HG02885 (cell line): ENCODE results near the gene C20orf202.
"Not testable (repeated sequence)": the region's sequence is repeated elsewhere in the genome, so short reads cannot be mapped to it uniquely, and the experiment has no call there.

Experiments used
- ATAC-seq: cut with Tn5 transposase; IDR thresholded peaks from one replicate; pipeline ENCODE4 v1.9.1; 2021; ENCODE audit warnings: mild to moderate bottlenecking; ENCODE audit not compliant: unreplicated experiment, poor library complexity

The C20orf202 gene

DNA sequence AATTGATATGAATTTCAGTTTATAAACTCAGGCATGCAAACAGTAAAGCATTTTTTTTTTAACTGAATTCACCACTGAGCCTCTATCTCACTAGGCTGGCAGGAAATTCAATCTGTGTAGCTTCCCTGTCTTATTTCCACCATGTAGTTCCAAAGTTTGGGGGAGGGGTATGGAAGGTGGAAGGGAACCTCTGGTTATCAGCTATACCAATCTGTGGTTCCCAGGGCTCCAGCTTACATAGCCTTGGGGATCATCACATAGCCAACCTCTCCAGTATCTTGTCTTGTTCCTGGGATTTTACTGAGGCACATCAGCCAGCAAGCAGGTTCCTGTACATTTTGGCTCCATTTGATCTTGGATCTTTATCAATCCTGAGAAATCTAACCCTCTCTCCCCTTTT lies 38.2 kb downstream of the C20orf202 start:
- no peak for ATAC-seq

DNA sequence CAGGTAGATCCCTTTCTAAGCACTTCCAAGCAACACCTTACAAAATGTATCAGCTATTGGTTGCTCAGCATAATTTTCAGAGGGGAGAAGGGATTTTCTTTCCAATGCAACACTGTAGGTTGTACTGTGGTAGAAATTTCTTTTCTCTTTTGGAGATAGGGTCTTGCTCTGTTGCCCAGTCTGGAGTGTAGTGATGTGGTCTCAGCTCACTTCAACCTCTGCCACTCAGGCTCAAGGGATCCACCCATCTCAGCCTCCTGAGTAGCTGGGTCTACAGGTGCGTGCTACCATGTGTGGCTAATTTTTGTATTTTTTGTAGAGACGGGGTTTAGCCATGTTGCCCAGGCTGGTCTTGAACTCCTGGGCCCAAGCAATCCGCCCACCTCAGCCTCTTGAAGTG lies 38.8 kb downstream of the C20orf202 start:
- ATAC-seq: no peak

DNA sequence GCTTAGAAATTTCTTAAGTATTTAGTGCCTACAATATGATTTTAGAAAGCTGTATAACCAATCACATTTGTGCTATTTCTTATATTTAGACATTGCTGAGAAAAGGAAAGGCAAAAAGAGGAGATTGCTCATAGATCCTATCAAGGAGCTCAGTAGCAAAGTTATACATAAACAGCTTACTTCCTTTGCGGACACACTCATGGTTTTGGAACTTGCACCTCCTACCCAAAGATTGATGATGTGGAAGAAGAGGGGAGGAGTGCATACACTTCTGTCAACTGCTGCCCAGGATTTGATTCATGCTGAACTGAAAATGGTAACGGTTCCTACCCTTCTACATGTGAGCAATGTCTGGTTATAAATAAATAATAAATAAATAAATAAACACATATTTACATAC lies 39.3 kb downstream of the C20orf202 start:
- ATAC-seq: no peak

DNA sequence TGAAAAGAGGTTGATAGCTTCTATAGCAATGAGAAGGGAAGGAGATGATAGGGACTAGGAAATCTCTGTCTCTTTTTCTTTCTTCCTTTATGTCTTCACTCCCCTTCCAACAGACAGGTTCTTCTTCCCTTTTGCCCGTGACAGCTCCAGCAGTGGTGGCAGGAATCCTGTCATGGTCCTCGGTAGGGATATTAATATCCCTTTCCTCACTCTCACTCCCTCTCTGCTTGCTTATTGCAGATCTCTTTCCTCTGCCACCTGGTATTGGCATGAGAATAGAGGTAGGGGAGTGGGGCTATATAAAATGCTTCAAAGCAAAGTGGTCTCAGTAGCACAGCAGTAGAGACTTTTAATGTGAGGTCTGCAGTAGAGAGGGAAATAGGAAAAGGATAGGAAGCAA lies 42.3 kb downstream of the C20orf202 start:
- ATAC-seq: no peak

DNA sequence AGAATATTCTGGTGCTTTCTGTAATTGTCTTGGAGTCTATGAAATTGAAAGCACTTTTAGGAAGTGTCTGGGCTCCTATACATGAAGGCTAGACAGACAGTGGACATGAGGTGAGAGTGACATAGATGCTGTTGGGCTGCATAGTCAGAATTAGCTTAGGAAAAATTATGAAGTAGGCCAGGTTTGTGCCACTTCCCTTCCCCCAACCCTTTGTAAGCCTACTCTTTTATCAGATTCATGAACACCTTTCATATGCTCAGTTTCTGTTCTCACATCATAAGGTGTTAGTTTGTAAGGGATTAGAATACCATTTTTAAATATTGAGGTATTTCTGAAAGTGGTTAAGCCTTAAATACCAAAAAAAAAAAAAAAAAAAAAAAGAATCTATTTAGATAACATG lies 44.4 kb downstream of the C20orf202 start:
- no peak for ATAC-seq

DNA sequence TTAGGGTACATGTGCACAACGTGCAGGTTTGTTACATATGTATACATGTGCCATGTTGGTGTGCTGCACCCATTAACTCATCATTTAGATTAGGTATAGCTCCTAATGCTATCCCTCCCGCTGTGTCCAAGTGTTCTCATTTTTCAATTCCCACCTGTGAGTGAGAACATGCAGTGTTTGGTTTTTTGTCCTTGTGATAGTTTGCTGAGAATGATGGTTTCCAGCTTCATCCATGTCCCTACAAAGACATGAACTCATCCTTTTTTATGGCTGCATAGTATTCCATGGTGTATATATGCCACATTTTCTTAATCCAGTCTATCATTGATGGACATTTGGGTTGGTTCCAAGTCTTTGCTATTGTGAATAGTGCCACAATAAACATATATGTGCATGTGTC lies 47.0 kb downstream of the C20orf202 start:
- ATAC-seq: not testable (repeated sequence)

DNA sequence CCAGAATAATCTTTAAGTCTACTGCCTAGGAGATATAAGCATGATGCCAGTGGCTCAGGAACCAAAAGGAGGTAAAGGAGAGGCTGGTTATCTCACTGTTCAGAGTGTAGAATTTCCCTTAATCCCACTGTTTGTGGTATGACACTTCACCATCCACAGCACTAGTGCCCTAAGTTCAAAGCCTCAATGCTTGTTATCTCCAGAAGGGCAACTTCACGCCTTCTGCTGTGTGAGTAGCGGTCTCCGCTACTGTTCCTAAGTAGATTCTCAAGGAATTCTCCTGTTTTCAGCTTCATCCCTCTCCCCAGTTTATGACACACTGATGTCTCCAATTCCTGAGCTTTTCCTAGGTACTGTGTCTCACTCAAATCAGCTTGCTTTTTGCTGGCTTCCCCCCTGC lies 49.2 kb downstream of the C20orf202 start:
- ATAC-seq: no peak

DNA sequence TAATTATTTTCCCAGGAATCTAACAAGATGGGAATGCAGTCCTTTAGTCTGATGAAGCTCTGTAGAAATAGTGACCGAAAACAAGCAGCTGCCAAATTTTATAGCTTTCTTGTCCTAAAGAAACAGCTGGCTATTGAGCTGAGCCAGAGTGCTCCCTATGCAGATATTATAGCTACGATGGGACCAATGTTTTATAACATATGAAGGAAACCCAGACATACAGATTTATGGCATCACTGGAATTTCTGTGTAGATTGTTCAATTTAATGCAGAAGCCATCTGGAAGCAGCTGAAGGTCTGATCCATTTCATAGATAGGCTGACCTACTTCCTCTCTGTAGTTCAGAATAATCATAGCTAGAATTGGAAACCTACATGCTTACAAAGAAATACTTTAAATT lies 51.0 kb downstream of the C20orf202 start:
- no peak for ATAC-seq

DNA sequence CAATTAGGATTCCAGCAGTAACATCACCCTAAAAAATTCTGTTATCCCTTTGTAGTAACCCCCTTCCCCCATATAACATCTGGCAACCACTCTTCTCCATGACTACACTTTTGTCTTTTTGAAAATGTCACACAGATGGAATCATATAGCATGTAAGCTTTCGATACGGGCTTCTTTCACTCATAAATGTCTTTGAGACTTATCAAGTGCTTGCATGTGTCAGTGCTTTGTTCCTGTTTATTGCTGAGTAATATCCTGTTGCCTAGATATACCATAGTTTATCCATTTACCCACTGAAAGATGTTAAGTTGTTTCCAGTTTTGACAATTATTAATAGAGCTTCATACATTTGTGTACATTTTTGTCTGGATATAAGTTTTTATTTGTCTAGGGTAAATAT lies 52.4 kb downstream of the C20orf202 start:
- no peak for ATAC-seq
